ENCODE measurements around the gene SEC61G.

Gene SEC61G

DNA sequence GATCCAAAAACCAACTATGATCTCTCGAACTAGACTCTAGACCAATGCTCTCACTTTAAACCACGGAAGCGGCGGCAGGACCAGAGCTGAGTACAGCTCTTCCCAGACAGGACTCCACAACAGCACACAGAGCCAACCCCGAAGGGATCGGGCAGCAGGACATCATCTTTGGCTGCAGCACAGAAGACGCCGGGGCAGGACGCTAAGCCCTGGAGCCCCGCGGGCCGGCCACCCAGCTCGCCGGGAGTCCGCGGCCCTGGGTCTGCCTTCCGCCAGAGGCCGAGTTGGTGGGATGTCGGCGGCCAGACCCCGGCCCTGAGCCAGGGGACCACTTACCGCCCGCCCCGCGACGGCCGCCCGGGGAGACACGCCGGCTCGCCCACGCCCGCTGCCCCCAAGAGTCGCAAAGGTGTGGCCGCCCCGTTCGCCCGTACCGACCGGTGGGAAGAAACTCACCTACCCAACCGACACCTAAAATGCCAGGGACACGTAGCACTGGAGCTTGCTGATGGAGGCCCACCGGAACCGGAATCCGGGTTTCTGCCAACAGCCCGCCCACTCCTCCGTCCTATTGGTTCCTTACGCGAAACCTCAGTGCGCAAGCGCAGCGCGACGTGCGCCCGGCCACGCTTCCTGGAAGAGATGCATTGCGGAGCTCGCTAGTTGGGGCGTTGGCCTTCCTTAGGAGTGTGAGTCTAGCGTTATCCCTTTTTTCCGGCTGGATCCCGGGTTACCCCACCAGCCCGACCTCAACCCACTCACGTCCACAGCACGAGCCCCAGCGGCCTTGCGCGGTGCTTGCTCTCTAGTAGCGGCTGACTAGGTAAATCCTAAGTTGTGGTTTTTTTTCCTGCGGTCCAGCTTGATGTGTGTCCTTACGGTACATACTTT lies at the start of gene SEC61G:
TSS of gene SEC61G (minus strand) at position 510 of the 891 bp plus-strand sequence. CDS start 1,623 bp downstream, outside the sequence.
- H3K4me3 ChIP-seq (ENCODE audit: low read depth, low read length) = peak within 1 kb of the TSS; percentile 96

DNA sequence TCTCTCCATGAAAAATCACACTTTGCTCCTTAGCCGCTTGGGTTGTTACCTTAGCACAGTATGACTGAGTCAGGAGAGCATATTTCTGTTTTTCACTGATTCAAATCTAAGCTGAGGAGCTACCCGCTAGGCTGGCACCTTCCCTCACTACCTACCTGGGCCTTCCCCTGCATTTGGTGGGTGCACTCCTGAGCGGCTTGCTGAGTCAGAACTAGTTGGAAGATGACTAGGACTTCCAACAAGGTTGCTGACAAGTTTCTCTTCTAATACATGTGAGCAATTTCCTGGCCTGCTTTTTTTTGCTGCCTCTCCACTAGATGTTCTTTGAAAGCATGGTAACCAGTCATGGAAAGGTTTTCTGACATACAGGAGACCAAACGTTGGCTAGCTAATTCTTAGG lies 43.8 kb upstream of the SEC61G start:
- no peak overlapping the region for H3K4me3 ChIP-seq (ENCODE audit: low read depth, low read length)

DNA sequence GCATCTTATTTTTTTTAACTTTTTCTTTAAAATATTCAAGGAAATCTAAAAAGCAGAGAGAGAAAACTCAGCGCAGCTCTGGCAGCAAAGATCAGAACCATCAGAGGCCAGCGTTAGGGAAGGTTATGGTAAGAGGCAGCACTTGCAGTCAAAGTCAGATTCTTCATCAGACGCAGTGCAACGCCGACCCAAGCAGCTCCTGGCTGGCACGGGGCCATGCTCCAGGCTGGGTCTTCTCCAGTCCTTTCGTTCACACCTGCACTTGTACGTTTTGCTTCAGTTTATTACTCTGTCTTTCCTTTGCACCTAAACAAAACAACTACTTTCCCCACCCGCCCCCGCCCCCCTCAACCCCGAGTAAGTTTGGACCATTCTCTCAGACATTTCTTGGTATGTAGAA lies 43.1 kb upstream of the SEC61G start:
- H3K4me3 ChIP-seq (ENCODE audit: low read depth, low read length) = no peak overlapping the region

- H3K4me3 ChIP-seq (ENCODE audit: low read depth, low read length) = no peak overlapping the region
These were observed 40.8 kb upstream of the SEC61G start for GRCh38 chr7:54799792-54800191.

- no peak overlapping the region for H3K4me3 ChIP-seq (ENCODE audit: low read depth, low read length)
These were observed 39.5 kb upstream of the SEC61G start for GRCh38 chr7:54798530-54798929.

DNA sequence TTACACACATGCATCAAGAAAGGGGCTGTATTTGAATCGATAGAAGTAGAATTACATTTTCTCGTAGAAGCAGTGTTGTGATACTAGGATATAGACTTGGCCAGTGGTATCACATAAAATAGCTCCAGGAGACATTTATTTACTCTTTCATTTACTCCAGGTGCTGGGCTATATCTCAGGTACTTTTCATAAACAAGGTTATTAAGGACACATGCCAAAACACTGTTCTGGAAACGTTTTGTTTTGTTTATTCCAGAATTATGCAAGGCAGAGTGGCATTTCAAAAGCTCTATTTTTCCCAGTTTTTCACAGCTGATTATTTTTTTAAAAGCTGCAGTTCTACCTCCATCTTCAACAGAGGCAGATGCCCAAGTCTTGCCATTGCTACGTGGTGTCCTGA lies 37.8 kb upstream of the SEC61G start:
- H3K4me3 ChIP-seq (ENCODE audit: low read depth, low read length) = no peak overlapping the region

DNA sequence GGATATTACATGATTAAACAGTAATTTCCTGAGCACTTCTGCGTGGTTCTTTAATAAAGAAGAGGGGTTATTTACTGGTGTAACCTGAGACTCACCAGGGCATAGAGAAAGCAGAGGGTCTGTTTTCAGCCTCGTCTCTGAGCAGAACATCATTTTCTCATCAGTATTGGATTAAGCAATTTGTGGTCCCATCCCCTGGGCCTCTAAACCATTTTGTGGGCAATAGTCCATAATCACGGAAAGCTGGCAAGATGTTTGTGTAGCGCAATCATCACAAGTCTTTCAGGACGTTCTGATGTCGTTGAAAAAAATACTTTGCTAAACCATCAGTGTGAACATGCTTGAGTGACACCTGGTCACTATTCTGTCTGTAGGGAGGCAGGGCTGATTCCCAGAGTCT lies 37.1 kb upstream of the SEC61G start:
- no peak overlapping the region for H3K4me3 ChIP-seq (ENCODE audit: low read depth, low read length)

DNA sequence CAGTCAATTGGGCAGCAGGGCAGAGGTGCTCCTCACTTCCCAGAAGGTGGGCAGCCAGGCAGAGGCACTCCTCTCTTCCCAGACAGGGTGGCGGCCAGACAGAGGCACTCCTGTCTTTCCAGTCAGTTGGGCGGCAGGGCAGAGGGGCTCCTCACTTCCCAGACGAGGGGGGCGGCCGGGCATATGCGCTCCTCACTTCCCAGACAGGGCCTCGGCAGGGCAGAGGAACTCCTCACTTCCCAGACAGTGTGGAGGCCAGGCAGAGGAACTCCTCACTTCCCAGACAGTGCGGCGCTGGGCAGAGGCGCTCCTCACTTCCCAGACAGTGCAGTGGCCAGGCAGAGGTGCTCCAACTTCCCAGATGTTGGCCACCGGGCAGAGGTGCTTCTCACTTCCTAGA lies 33.4 kb upstream of the SEC61G start:
- no peak overlapping the region for H3K4me3 ChIP-seq (ENCODE audit: low read depth, low read length)

DNA sequence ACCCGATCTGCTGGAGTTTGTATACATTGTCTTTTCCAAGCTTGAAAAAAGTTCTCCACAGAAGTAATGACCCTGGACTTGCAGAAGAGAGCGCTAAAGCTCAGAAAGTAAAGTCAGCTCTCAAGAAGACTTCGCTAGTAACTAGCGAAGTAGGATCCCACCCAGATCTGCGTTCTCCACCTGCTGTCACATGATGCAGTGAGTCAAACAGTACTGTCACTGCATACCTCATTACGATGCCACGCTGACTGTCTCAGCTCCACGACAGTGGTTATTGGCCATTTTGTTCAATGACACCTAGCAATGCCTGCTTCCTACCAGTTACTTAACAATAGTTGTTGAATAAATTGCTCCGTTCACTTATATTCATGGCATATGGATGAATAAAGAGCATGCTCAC lies 29.7 kb upstream of the SEC61G start:
- H3K4me3 ChIP-seq (ENCODE audit: low read depth, low read length) = no peak overlapping the region

GRCh38 chr7:54785261-54785660 lies 26.2 kb upstream of the SEC61G start:
- no peak overlapping the region for H3K4me3 ChIP-seq (ENCODE audit: low read depth, low read length)

DNA sequence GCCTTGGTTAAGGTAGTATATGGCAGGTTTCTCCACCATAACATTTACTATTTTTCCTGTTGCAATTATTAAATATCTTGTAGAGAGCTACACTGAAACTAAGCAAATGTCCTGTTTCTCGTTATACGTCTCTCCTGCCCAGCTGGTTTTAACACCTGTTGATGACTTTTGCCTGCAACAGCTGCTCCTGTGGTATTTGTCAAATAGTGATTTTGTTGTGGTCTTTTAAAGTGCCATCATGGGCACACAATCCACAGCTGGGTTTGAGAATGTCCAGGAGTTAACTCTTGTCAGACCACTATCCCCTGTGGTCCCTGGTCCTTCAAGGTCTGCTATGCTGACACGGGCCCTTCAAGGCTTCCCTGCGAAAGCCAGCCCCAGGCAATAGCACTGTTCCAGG lies 24.9 kb upstream of the SEC61G start:
- H3K4me3 ChIP-seq (ENCODE audit: low read depth, low read length) = no peak overlapping the region

GRCh38 chr7:54782829-54783228 lies 23.8 kb upstream of the SEC61G start:
- H3K4me3 ChIP-seq (ENCODE audit: low read depth, low read length) = no peak overlapping the region

DNA sequence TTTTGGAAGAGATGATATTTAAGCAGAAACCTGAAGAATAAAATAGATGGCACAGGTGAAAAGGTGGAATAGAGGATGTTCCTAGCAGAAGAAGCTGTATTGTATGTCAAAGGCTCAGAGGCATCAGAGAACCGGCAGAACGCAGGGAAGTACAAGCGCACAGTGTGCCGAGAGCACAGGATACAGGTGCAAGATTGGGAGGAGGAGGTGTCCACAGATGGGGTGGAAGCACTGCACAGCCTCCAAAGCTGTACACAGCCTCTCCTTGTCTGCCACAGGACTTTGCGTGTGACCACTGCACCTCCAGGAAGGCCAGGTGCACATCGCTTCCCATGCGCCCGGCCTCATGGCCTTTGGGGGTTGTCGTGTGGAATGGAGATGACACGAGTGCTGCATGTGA lies 23.3 kb upstream of the SEC61G start:
- H3K4me3 ChIP-seq (ENCODE audit: low read depth, low read length) = no peak overlapping the region

GRCh38 chr7:54781134-54781920 lies 22.3 kb upstream of the SEC61G start:
- no peak overlapping the region for H3K4me3 ChIP-seq (ENCODE audit: low read depth, low read length)

- H3K4me3 ChIP-seq (ENCODE audit: low read depth, low read length) = no peak overlapping the region
These were observed 21.5 kb upstream of the SEC61G start for GRCh38 chr7:54780490-54780889.

DNA sequence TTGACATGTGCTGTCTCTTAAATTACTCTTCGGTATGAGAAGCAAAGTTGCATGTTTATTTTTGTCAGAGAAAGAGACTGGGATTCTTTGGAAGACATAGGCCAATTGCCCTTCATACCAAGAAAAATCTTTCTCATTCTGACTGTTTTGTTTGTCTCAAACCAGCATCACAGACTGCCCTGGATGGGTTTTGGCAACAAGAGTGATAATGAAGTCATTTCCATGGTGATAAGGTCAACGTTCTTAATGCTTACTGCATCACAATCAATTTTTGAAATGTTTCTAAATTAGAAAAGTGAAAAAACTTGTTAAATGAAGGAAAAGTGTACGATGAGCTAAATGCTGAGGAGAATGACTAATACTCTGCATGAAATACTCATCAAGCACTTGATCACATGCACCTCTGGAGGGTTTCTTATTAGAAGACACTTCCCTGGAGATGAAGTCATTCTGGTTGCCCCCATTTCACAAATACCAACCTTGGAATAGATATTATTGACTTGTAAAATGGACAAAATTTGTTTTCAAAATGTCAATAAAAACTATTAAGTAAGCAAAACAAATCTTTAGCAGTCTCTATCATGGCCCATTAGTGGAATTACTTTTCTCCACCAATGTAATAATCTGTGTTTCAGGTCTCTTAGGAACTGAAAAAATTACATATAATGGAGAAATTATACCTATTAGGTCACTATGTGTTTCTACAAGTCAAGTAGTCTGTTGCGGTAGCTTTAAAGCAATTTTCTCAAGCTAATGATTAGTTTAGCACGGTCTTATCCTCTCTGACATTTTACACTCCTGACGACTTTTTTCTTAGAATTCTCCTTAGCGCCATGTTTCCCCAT lies 19.9 kb upstream of the SEC61G start:
- no peak overlapping the region for H3K4me3 ChIP-seq (ENCODE audit: low read depth, low read length)

DNA sequence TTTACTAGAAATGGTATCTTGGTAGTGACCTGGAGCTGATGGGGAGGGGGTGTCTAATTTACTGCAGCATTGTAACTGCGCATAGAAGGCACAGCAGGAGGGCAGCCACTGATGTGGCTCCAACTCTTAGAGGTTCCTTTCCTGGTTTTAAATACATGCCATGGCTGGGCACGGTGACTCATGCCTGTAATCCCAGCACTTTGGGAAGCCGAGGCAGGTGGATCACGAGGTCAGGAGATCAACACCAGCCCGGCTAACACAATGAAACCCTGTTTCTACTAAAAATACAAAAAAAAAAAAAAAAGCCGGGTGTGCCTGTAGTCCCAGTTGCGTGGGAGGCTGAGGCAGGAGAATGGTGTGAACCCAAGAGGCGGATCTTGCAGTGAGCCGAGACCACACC lies 19.2 kb upstream of the SEC61G start:
- no peak overlapping the region for H3K4me3 ChIP-seq (ENCODE audit: low read depth, low read length)

DNA sequence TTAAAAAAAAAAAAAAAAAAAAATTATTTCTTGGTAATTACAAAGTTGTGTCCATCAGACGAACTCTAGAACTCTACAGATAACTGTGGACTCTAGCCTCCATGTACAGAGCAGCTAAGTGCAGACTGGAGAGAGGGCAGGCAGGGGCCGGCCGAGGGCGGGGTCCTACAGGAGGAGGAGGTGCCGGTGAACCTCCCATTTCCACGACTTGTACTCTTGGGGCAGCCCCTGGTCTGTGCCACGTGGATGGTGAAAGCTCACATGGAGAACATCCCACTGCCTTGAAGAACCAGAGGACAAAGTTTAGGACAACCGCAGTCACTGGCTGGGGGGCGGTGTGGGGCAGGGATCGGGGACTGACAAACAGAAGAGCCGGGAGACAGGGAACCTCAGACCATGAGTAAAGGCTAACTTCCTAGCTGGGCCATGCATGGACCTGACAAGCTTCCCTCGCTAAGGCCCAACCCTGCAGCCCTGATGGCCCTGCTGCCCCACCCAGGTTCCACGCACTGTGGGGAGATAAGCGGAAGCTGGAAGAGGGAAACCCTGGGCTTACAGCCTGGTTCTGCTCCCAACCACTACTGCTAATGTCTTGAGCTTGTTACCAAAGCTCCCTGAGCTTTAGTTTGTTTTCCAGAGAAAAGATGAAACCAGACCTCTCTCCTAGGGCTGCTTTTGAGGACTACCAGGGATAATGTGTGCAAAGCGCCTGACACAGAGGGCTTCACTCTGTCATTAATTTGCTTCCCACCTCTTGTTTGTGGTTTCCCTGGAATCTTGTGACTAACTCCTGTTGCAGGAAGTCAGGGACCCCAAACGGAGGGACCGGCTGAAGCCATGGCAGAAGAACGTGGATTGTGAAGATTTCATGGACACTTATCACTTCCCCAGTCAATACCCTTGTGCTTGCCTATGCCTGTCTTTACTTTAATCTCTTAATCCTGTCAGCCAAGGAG lies 16.1 kb upstream of the SEC61G start:
- H3K4me3 ChIP-seq (ENCODE audit: low read depth, low read length) = no peak overlapping the region

DNA sequence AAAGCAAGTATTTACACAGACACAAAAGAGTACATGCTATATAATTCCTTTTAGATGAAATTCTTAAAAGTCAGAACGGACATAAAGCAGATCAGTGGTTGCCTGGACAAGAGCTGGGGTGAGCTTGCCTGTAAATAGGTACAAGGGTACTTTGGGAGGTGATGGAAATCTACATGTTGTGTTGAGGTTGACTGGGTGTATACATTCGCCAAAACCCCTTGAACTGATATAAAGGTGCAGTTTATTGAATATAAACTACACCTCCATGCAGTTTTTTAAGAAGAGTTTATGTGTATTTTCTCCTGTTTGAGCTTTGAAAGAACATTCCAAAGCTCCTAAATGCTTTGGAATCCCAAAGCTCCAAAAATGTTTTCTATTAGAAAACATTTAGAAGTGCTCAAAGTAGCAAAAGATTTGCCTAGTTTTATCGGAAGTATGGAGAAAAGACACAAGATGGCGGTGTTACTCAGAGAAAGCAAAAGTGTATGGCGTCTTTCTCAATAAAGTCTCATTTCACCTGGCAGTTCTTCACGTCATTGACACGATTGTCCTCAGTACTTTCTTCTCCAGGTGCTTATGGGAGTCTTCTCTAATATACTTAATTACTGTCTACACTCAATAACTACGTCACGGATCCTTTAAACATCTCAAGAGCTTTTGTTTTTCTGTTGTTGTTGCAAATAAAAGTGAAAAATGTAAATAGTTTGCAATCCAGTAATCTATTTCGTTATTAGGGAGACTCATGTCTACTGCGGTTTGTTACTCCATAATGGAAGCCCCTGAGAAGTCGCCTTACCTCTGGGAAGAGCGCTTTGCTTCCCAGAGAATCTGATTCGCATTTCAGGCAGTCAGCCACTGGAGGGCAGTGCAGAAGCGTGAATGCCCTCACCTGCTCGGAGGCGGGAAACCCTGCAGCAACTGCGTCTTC lies 14.7 kb upstream of the SEC61G start:
- no peak overlapping the region for H3K4me3 ChIP-seq (ENCODE audit: low read depth, low read length)

All from iPS-11a (cell line).